ENCODE measurements around the gene ME3. TPM values are rescaled to one million over a fixed set of nuclear protein-coding genes. Genes with fewer than 3 reads are reported as not detected.

Gene ME3
- total RNA-seq, 1 donor from 2014 or later: 9.7 TPM

DNA sequence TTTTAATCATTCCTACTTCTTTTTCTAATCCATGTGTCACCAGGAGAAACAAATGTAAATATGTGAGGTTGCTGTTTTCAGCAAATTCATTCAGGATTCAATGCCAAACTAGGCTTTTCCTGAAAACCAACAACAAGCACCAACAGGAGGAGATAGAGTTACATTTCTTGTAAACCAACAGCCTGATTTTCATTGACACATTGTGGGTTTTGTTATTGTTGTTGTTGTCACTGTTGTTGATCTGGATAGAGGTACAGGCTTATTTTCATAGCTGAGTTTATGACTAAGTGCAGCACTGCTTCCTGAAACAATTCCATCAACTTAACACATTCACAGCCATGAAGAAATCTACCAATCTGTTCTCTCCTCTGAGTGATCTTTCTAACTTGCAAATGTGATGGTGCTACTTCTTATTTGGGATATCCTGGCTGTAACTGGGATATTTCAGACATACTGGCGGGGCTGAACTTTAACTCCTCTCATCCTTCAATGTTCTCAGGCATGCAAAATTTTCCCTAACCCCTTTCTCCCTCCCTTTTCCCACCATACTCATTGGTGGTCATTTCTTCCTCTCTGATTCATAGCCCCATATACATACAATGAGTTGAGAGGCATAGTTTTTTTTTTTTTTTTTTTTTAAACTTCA, 65.5 kb downstream of the ME3 start:
- Mint-ChIP-seq H3K4me3 (no peak overlapping the region), H3K27me3 (no peaks in the 10 kb centered on the region), H3K4me1 (ENCODE audit: unreplicated experiment) (peaks cover 23% of the 10 kb centered on the region), H3K36me3 (no peaks in the 10 kb centered on the region), H3K9me3 (no peaks in the 10 kb centered on the region), H3K27ac (peak overlapping the region; percentile 33)
- TF ChIP-seq CTCF (conservative IDR thresholded peaks at IDR 0.05): no peak
- no peak for DNase-seq (ENCODE audit: extremely low spot score, unreplicated experiment)

DNA sequence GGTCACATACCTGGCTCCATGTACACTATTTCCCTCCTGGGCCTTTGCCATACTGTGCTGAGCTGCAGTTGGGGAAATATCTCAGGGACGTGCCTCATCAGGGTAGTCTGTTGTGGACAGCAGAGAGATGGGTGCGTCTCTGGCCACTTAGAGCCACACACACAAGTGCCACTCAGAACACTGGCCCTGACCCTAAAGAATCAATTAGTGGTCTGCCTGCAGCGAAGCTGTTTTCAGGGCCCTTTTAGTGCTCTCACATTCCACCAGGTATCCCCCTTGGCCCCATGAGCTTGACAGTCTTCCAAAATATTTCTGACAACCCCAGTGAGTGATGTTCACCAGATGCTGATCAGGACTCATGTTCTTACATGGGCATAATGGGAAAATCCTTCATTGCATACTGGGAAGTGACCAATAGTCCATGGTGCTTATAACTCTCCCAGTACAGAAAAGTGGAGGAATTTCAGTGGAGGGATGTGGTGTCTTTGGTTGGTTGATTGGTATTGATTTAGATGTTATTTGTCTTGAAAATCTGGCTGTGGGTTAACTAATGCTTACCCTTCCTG, 66.1 kb downstream of the ME3 start:
- Mint-ChIP-seq H3K9me3 (no peaks in the 10 kb centered on the region), H3K27ac (no peak overlapping the region), H3K27me3 (no peaks in the 10 kb centered on the region), H3K36me3 (no peaks in the 10 kb centered on the region), H3K4me1 (ENCODE audit: unreplicated experiment) (peaks cover 23% of the 10 kb centered on the region), H3K4me3 (no peak overlapping the region)
- no peak for TF ChIP-seq CTCF (conservative IDR thresholded peaks at IDR 0.05)
- DNase-seq (ENCODE audit: extremely low spot score, unreplicated experiment): no peak

- Mint-ChIP-seq H3K27me3 (no peaks in the 10 kb centered on the region), H3K36me3 (no peaks in the 10 kb centered on the region), H3K9me3 (peaks cover 7% of the 10 kb centered on the region), H3K27ac (no peak overlapping the region), H3K4me1 (ENCODE audit: unreplicated experiment) (peaks cover 28% of the 10 kb centered on the region), H3K4me3 (no peak overlapping the region)
- no peak for TF ChIP-seq CTCF (conservative IDR thresholded peaks at IDR 0.05)
- DNase-seq (ENCODE audit: extremely low spot score, unreplicated experiment): no peak
These were observed 75.4 kb downstream of the ME3 start for GRCh38 chr11:86596861-86597586.

- H3K4me1 Mint-ChIP-seq (ENCODE audit: unreplicated experiment): peaks cover 36% of the 10 kb centered on the region
- no peaks in the 10 kb centered on the region for H3K27me3 Mint-ChIP-seq
- DNase-seq (ENCODE audit: extremely low spot score, unreplicated experiment): no peak
- no peaks in the 10 kb centered on the region for H3K36me3 Mint-ChIP-seq
- H3K27ac Mint-ChIP-seq: no peak overlapping the region
- H3K9me3 Mint-ChIP-seq: peaks cover 12% of the 10 kb centered on the region
- TF ChIP-seq CTCF (conservative IDR thresholded peaks at IDR 0.05): no peak
- H3K4me3 Mint-ChIP-seq: no peak overlapping the region
These were observed 76.5 kb downstream of the ME3 start for GRCh38 chr11:86595955-86596354.

DNA sequence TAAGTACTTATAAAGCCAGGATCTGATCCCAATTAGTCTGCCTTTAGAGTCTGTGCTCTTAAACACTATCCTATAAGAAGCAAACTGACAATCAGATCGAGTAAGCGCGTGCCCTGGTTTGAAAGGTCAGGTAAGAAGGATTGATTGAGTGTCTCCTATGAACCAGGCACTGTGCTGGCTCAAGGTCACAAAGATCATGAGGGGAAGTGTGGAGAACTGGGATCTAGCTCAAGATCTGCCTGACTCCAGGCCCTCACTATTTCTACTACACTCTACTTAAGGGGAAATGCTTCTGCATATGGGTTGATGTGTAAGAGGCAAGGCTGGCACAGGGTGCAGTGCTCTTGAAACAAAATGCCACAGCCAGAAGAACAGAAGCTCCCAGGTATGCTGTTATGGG, 77.0 kb downstream of the ME3 start:
- no peak overlapping the region for H3K4me3 Mint-ChIP-seq
- H3K4me1 Mint-ChIP-seq (ENCODE audit: unreplicated experiment): peaks cover 41% of the 10 kb centered on the region
- H3K9me3 Mint-ChIP-seq: peaks cover 12% of the 10 kb centered on the region
- H3K27me3 Mint-ChIP-seq: no peaks in the 10 kb centered on the region
- H3K27ac Mint-ChIP-seq: no peak overlapping the region
- H3K36me3 Mint-ChIP-seq: no peaks in the 10 kb centered on the region
- no peak for TF ChIP-seq CTCF (conservative IDR thresholded peaks at IDR 0.05)
- DNase-seq (ENCODE audit: extremely low spot score, unreplicated experiment): no peak

All from type B pancreatic cell (in vitro differentiated cells).